ENCODE results near the gene PAQR5.
"Not testable (repeated sequence)": the region's sequence is repeated elsewhere in the genome, so short reads cannot be mapped to it uniquely, and the experiment has no call there.

Gene PAQR5

DNA sequence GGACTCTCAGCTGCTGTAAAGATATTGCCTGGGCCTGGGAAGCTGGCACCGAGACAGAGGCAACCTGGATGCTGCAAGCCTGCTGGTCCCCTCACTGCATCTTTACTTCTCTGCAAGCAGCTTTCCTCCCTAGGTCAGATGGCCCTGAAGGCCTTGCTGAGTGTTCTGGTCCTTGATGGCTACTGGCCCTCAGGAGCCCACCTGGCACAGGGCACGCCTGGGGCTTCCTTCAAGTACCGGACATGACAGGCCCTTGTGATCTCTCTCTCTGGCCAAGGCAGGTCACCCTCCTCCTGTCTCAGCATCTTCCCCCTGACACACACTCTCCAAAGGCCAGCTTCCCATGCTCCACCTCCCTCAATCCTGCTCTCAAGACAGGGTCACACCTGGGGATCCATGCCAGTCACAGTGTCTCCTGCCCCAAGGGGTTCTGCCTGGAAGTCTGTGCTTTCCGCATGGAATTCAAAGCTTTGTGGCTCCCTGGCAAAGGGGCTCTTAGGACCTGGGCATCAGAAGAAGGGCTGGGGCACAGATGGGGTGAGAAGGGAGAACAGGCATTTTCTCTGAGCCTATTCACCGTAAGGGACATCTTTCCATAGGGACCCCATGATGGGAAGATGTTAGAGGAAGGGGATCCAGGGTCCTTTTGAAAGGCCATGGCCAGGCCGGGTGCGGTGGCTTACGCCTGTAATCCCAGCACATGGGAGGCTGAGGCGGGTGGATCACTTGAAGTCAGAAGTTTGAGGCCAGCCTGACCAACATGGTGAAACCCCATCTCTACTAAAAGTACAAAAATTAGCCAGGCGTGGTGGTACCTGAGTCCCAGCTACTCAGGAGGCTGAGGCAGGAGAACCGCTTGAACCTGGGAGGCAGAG lies 4.7 kb upstream of the PAQR5 start:
- DNase-seq (ENCODE audit: low read depth), result no peak

DNA sequence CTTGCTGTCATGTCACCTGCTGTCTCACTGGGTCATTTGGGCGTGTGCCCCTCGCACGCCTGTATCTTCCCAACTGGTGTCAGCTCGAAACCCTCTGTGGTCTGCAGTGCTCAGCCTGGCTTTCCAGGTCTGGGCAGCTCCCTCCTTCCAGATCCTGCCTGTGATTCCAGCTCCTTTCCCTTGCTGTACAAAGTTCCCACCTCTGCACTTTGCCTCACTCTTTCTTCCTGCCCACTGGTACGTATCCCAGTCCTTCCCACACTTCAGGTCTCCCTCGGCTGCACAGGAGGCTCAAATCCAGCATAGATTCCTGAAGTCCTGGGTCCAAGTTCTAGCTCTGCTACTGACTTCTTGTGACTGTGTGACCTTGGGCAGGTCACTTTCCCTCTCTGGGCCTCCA lies 2.1 kb upstream of the PAQR5 start:
- no peak for DNase-seq (ENCODE audit: low read depth)

DNA sequence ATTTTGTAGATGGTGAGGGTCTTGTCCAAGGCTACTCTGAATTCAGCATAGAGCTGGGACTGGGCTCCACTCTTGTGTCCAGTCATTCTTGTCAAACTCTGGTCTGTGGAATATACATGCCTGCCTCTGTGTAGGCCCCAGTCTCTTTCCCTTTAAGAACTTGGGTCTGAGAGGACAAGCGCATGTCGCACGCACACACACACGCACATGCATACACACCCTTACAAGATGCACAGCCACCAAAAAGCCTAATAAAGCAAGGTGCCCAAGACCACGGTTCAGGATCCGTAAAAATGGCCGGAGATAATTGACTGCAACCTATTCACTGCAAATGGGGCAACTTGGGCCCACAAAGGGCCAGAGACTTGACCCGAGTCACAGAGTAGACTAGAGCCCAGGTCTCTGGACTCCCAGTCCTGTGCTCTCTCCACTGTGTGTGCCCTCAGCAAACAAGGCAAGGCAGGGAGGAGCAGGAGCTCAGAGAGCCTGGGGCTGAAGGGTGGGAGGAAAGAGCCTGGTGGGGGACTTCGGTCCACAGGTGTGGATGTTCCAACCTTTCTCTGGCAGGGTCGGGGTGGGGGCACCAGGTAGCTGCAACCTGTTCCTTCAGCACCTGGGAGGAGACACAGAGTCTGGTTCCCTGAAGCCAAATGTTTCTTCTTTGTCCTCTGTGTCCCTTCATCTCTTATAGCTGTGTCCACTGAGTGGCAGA lies 914 bp upstream of the PAQR5 start:
- no peak for DNase-seq (ENCODE audit: low read depth)

DNA sequence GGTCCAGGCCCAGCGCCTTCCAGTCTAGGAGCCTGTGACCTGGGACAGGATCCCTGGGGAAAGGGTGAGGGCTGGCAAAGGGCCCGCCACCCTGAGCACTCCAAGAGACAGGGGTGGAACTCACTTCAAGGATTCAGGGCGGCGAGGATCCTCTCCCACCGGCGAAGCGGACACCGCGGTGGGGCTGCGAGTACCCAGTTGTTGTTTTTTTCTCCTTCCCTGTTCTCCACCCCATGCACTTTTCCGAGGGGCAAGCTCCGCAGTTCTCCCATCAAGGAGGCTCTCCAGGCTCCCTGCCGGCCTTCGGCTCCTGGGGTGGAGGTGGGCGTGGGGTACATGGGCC lies 387 bp upstream of the PAQR5 start:
- no peak for DNase-seq (ENCODE audit: low read depth)

DNA sequence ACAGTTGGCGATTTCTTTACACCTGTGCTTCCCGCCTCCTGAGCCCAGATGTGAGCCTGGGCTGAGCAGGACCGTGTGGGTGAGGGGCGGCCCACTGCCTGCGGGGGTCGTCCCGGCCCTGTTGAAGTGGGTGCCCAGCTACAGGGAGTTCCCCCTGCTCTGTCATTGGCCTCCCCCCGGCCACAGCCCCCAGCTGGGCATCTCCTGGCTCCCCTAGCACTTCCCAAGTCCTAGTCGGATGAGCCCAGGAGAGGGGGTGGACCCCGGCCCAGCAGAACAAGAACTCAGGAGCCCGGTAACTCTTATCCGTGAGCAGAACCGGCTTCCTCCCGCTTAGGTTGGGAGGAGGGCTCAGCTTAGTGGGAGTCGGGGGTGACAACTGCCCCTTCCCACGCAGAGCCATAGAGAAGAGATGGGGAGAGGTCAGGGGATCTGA lies 757 bp downstream of the PAQR5 start:
- no peak for DNase-seq (ENCODE audit: low read depth)

DNA sequence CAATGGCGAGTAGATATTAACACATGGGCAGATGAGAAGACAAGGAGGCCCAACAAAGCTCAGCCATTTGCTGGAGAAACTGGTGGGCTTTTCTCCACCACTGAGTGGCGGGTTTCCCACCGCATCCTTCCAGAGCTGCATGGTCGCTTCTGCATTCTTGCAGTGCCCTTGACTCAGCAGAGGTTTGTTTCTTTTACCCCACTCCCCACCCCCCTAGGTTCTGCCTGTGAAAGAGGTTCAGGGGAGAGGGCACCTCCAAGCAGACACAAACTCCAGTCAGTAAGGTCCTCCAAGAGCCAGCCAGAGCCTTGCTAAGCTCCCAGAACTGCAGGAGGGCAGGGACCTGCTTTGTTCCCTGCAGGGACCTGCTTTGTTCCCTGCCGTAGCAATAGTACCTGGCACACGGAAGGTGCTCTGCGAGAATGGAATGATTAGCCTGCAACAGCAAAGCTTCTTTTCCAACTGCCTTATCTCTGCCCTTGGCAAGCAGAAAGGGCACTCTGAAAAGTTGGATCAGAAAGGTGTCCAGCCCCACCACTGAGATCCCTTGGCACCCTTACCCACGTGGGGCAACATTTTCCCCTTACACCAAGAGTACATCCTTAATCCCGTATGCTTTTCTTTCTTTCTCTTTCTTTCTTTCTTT lies 1.4 kb downstream of the PAQR5 start:
- DNase-seq (ENCODE audit: low read depth), result no peak

DNA sequence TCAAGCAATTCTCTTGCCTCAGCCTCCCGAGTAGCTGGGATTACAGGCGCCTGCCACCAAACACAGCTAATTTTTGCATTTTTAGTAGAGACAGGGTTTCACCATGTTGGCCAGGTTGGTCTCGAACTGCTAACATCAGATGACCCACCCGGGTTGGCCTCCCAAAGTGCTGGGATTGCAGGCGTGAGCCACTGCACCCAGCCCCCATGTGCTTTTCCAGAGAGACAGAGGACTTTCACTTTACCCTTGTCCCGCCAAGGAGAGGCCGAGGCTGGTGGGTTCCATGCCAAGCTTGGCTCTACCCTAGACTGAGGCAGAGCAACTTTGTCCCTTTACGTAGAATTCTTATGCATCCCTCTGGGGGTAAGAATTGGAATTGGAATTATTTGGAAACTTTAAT lies 2.4 kb downstream of the PAQR5 start:
- DNase-seq (ENCODE audit: low read depth), result not testable (repeated sequence)

DNA sequence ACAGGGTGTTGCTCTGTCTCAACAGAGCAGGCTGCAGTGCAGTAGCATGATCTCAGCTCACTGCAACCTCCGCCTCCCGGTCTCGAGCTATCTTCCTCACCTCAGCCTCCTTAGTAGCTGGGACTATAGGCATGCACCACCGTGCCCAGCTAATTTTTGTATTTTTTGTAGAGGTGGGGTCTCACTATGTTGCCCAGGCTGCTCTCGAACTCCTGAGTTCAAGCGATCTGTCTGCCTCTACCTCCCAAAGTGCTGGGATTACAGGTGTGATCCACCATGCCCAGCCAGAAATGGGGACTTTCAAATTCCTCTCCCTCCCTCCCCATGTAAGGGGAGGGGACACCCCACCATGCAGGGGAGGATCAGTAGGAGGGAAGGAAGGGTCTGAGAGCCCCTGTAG lies 3.4 kb downstream of the PAQR5 start:
- DNase-seq (ENCODE audit: low read depth), result not testable (repeated sequence)

DNA sequence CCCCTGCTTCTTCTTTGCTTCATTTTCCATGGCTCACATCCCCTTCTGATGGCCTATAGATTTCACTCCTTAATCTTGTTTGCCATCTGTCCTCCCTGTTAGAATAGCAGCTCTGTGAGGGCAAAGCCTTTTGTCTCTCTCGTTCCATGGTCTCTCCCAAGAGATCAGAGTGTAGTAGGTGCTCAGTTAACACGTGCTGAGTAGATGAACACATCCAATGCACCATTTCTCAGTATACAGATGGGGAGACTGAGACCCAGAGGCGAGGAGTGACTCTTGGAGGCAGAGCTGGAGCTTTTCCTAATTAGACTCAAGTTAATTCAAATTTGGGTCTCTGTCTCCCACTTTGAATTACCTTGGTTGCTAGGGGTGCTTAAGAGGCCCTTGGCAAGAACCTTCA lies 4.2 kb downstream of the PAQR5 start:
- no peak for DNase-seq (ENCODE audit: low read depth)

DNA sequence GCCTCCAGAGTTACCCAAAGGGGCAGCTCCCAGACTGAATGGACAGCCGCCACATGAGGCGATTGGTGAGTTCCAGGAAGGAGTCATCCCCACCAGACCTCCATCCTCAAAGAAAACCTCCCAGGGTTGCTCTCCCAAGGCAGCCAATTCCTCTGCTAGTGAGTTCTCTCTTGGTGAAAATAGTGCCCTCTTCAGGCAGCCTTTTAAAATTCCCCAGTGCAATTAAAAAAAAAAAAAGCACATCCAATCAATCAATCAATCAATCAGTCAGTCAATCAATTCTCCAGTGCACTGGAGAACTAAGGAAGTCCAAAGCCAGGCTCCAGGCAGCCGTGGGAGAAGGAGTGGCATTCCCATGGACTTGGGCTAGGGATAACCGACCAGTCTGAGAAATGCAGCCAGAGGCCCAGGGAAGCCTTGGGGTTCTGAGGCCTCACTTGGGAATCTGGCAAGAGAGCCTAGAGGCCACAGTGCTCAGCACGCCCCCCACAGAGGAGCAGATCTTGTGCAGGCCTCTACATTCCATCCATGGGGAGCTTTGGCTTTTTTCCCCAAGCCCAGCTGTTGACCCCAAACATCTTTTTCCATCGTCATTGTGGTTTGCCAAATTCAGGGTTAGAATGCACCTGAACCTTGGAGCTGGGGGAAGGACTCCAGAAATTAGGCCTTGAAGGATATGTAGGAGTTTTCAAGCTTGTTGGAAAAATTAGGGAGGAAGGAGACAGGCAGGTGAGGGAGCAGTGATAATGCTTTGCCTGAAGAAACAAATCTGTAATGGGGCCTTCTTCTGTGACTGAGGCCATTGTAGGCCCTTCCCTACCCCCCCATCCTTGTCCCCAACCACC lies 4.8 kb downstream of the PAQR5 start:
- DNase-seq (ENCODE audit: low read depth), result no peak

DNA sequence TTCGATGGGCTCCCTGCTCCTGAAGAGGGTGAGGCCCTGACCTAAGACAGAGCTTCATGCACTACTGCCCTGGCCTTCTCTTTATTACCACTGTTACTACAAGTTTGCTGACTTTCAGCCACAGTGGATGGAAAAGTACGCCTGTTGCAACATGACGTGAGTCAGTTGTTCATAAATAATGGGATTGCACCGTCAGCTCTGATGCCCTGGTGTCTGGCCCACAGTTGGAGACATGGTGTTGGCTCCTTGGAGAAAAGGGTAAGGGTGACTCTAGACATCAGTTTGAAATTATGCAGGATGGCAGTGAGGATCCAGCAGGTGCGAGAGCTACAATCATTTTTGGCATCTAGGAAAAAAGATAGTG lies 5.5 kb downstream of the PAQR5 start:
- peak; percentile 87 for DNase-seq (ENCODE audit: low read depth)

DNA sequence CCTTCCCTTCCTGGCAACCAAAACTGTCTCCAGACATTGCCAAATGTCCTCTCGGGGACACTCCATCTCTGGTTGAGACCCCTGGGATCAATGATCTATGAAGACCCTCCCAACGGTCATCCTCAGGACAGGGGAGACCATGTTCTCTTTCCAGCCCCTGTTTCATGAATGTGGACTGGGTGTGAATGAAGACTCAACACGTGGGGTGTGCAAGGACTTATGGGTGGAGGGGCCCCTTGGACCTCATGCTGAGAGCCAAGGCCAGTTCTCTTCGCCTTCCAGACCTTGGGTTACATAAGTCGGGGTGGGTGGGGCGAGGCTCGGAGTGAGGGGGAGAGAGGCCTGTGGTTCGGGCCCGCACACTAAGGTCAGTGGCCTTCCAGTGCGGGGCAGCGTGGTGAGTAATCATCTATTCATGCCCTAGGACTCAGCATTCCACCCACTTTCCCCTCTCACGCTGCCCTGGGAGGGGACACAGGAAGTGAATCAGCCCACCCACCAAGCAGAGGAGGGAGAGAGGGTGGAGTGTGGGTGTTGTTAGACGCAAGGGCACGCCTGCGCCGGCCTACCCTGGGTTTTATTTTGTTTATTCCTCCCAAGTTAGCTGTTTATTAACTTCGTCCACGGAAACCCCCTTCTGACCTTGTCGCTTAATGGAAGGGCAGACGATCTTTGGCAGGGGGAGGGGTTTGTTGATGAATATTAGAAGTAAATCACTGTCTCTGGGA lies 6.7 kb downstream of the PAQR5 start:
- DNase-seq (ENCODE audit: low read depth), result peak; percentile 77

DNA sequence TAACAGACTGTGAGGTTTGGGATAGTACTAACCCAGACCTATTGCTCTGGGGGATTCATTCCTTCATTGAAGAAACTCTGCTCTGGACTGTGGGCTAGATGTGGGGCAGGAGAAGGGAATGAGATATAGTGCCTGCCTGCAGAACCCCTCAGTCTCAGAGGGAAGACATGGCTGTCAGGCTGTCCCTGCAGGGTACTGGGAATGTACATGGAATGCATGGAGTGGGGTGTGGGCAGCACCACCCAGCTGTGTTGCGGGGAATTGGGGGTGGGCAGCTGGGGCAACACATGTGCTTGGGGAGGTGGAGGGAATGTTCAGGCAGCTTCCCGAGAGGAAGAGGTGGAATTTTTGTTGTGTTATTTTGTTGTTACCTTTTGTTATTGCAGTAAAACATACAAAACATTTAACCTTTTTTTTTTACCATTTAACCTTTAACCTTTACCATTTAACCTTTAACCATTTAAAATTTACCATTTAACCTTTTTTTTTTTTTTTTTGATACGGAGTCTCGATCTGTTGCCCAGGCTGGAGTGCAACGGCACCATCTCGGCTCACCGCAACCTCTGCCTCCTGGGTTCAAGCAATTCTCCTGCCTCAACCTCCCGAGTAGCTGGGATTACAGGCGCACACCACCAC lies 7.3 kb downstream of the PAQR5 start:
- DNase-seq (ENCODE audit: low read depth), result no peak

DNA sequence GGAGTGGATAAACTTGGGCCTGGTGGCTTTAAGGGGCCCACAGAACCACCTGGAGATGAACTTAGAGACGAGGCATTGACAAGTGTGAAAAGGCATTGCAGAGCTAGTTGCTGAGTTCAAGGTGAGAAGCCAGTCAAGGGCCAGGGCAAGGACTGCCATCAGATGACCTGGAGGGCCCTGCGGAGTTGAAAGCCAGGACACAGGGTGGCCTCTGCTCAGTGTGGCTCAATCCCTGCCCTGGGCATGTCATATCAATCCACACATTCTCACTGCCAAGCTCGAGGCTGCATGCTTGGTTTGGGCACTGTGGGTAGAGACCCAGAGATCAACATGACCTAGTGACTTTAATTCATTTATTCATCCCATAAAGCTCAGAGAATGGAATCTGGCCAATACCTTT lies 9.2 kb downstream of the PAQR5 start:
- DNase-seq (ENCODE audit: low read depth), result no peak

DNA sequence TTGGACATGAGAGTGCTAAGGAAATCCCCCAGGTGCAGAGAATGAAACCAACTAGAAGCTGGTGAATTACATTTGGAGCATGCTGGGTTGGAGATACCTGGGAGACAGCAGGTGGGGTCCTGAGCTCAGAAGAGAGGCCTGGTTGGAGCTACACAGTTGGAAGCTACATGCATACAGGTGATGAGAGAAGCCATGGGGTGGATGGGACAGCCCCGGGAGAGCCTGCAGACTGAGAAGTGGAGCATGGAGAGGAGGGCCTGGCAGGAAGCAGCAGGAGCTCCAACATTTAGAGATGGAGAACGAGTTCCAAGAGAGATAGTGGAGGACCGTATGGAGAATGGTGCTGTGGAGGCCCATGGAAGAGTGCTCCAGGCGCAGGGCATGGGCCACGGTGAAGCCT lies 10.2 kb downstream of the PAQR5 start:
- no peak for DNase-seq (ENCODE audit: low read depth)

DNA sequence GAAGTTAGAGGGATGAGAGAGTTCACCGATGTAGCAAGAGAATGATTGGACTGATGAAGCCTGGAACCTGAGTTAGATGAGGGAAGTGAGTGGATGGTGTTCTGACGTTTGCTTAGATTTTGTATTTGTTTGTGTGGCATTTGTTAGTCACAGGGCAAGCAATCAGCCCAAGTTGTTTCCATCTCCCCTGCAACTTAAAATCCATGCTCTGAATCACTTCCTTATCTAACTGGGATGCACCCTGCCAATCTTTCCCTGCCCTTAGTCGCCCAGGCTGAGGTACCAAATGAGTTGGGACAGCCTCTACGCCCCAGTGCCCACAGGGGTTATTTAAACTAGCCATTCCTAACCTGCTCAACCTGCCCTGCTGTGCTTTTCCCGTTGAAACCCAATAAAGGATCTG lies 12.6 kb downstream of the PAQR5 start:
- DNase-seq (ENCODE audit: low read depth), result no peak

DNA sequence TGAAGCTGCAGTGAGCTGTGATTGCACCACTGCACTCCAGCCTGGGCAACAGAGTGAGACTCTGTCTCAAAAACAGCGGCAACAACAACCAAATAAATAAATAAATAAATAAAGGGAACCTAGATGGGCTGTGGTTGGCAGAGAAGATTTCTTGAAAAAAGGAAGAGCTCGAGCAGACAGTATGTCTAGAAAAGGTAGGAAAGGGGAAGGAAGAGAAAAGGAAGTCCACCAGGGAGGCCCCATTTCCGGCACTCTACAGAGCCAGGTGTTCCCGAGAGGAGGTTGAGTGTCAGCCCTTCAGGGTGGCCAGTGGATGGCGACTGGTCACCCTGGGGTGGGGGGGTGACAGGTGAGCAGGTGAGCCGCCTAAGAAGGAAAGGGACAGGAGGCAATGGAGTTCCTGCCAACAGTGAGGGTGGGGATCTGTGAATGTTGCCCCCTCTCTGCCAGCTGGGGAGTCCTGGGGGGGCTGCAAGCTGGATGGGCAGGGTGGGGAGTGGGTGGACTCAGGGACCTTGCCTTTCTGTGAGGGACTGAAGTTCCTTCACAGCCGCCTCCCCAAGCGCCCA lies 14.8 kb downstream of the PAQR5 start:
- no peak for DNase-seq (ENCODE audit: low read depth)

DNA sequence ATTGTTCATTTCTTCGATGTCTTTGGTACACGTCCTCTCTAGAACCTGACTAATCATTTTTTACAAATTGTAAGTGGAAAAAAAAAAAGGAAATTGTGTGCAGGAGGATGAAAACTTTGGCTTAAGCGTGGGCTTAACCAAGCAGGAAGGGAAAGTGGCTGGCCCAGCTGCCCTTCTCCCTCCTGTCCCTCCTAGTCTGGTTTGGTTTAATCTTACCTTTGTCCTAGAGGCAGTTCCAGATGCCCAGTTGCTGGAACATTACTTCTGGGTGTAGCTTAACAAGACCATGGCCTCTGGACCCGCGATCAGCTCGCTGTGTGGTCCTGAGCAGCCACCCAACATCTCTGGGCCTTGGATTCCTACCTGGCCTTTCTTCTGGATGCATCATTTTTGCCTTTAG lies 15.4 kb downstream of the PAQR5 start:
- no peak for DNase-seq (ENCODE audit: low read depth)

DNA sequence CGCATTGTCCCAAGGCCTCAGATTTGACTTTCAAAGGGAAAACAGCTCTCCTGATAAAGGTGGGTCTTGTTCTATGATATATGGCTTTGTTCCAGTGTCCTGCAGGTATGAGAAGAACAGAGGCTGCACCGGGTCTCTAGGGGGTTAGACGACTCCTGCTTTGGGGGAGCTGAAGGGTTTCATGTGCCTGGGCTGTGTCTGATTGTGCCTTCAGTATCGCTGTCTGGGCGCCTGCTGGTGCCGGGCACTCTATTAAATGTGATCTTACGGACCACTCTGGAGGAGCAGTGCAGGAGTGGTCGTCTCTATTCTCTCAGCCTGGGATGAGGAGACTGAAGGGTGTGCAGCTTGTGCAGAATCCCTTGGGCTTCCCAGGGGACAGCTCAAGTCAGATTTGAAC lies 16.0 kb downstream of the PAQR5 start:
- DNase-seq (ENCODE audit: low read depth), result no peak

DNA sequence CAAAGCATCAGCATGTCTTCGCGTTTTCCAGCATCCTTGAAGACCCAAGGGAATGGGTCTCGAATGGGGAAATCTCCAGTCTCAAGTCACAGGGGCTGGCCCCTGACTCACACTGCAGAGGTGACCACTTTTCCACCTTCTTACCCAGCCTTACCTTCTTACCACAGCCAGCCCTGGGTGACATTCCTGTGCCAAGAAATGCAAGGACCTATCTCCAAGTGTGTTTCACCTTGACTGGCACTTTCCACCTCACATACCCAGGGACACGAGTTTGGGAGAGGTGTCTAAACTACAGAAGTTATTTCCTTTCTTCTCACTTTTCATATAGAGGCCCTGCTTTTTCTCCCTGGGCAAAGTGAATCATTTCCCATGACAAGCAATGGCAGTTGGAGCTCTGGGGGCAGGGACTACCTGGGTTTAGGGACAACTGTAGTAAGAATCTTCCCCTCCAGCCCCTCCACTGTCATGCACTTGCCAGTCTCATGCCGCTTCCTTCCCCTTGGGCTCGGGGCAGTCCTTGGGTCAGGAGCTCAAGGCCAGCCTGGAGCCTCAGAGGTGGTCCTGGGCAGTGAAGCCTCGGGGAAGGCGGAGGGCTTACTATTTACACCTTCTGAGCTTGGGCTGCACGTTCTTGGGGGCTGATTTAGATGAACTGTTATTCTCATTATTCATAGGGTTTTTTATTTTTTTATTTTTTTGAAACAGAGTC lies 16.8 kb downstream of the PAQR5 start:
- no peak for DNase-seq (ENCODE audit: low read depth)
